HG02610 (cell line): ENCODE measurements around the gene EML4.
A peak's percentile ranks its signal among the peaks of the same experiment; 100 is the strongest.

Source experiments
- ATAC-seq: cut with Tn5 transposase; IDR thresholded peaks from one replicate; pipeline ENCODE4 v1.9.1; 2021; ENCODE audit warnings: mild to moderate bottlenecking, moderate library complexity; ENCODE audit not compliant: unreplicated experiment

EML4 gene

GRCh38 chr2:42136782-42137124 lies 32.4 kb upstream of the EML4 start:
- no peak for ATAC-seq

- ATAC-seq: no peak
Measured at GRCh38 chr2:42137125-42137841, 31.9 kb upstream of the EML4 start.

DNA sequence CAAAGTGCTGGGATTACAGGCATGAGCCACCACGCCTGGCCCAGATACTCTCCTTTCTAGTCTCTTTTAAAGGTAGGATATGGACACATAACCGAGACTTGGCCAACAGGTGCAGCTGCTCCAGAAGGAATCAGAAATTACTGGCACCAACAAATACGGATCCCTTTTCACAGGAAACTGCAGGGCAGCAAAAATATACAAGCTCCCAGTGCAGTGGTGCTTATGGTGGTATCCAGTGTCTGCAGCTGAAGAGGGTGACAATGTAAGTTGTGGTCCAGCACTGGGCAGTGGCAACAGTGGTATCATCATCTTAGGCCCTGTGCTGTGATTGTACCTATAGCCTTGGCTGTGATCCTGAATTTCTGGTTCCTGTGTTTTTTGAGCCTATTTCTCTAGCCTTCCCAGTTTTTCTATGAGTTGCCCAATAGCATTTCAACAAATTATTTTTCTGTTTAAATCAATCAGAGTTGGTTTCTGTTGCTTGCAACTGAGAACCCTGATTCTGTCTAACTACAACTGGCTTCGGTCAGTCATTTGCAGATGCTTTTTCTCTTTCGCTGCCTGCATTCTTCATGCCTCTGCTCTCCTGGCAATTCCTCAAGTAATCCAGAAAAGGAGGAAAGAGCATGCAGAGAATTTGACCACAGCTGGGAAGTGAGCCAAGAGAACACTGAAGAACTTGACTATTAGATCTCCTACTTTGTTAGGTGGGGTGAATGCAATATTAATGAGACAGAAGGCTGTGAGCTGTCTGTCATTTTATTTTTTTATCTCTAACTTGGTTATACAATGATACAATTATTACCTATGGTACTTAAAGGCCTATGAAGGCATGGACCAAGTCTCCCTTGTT lies 30.8 kb upstream of the EML4 start:
- ATAC-seq: no peak

GRCh38 chr2:42139101-42139500 lies 30.1 kb upstream of the EML4 start:
- no peak for ATAC-seq

- ATAC-seq: no peak
Measured at GRCh38 chr2:42140496-42140895, 28.7 kb upstream of the EML4 start.

DNA sequence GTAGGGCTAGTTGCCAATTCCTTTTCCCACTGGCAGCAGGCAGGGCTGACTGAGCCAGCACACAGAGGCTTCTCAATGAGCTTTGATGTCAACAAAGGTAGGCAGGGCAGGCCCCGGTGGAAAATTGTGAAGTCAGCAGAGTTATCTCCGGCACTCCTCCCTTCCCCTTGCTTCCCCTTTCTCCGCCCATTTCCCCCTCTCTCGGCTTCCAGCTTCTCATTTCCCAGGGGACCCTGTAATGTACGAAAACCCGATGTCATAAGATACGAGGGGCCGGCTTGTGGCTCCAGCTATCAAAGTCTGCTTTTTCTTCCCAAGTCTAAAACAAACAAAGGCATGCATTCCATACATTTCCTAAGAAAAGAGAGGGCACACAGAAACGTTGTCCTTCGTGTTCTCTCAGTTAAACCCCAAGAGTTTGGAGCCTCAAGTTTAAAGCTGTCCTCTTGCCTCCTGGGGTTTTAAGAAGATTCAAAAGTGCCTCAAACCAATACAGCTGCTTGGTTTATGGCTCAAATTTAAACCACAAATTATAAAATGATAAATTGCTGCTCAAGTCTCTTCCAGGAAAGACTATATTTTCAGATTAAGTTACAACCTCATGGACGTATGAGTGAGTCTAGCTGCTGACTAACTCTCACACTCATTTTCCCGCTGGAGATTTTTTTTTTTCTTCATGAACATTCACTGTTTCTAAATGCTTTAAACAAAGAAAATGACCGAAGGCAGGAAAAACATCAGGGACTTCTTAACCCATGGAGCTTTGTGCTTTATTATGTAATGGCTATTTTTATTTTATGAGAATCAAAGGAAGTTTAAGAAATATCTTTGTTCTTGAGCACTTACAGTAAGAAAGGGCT lies 27.2 kb upstream of the EML4 start:
- ATAC-seq: no peak

- no peak for ATAC-seq
Measured at GRCh38 chr2:42142547-42143184, 26.5 kb upstream of the EML4 start.

GRCh38 chr2:42147641-42148274 lies 21.4 kb upstream of the EML4 start:
- no peak for ATAC-seq

DNA sequence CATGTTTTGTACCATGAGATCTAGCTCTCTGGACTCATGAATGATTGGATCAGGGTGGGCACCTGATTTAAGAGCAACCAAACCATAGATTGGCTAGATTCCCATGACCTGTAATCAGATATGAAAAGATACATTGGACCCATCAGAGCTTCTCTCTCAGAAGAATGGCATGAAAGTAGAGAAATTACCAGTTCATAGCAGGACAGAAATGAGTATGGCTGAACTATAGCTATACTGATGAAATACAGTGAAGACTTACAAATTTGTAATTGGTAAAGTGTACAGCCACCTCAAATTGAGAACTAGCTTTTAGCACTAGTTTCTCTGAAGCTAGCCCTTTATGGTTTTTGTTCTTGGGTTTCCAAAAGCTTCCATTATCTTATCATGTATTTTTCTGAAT lies 19.0 kb upstream of the EML4 start:
- no peak for ATAC-seq

DNA sequence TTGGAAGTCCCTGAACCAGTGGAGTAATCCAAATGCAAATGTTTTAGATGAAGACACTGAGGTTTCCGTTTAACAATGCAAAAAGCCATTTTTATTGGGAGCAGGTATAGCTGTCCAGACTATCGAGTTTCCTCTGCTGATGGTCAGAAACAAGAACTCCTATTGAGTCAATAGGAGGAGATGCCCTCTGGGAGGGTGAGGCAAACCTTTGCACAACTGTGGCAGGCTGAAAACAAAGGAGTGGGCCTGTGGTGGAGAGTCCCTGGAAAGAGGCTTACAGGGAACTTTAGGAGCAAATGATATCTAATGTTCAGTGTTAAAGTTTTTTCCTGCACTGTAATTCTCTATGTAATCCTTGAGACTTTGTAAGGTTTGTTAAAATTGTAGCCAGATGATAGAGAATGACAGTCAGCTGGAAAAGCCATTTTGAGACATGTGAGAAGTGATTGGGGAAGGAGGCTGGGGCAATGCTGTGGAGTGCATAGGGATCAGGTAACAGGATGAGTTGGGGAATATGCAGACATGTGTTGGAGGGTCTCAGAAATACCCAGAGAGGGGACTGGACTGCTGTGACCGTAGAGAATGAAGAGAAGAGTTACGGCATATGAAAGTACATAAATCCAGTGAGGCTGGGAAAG lies 15.1 kb upstream of the EML4 start:
- no peak for ATAC-seq

- ATAC-seq: no peak
Measured at GRCh38 chr2:42156721-42157120, 12.4 kb upstream of the EML4 start.

DNA sequence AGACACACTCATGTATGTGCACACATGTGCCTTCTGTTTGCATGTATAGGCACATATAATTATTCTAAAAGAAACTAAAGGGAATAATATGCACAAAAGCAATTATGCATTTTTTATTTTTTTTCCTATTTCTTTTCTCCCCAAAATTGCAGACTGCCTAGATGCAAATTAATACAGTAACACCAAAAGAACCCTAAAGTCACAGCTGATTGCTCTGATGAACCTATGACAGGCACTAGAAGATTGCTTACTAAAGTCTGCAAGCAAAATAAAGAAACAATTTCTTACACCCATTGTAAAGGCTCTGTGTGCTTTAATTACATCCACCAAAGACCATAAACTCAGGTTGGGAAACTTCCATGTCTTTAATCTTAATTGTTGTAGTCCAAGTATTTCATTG lies 7.7 kb upstream of the EML4 start:
- no peak for ATAC-seq

GRCh38 chr2:42163444-42164045 lies 5.6 kb upstream of the EML4 start:
- no peak for ATAC-seq

DNA sequence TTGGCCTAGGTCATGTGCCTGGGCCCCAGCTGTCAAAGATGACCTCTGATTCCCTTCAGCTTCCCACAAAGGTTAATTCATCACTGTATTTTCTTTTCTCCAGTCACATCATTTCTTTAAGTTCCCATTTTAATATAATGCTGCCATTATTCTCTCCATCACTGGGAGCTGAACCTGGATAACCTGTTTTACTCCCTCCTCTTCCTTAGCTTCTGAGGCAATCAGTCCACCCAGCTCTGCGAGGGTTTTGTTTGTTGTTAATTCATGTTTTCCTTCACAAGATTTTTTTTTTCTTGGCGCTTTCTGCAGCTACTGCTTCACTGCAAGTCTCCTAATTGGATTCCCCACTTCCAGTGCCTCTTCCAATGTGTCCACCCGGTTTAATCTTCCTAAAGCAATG lies 5.1 kb upstream of the EML4 start:
- no peak for ATAC-seq

GRCh38 chr2:42164971-42165370 lies 4.2 kb upstream of the EML4 start:
- no peak for ATAC-seq

GRCh38 chr2:42167458-42167857 lies 1.7 kb upstream of the EML4 start:
- ATAC-seq: no peak

DNA sequence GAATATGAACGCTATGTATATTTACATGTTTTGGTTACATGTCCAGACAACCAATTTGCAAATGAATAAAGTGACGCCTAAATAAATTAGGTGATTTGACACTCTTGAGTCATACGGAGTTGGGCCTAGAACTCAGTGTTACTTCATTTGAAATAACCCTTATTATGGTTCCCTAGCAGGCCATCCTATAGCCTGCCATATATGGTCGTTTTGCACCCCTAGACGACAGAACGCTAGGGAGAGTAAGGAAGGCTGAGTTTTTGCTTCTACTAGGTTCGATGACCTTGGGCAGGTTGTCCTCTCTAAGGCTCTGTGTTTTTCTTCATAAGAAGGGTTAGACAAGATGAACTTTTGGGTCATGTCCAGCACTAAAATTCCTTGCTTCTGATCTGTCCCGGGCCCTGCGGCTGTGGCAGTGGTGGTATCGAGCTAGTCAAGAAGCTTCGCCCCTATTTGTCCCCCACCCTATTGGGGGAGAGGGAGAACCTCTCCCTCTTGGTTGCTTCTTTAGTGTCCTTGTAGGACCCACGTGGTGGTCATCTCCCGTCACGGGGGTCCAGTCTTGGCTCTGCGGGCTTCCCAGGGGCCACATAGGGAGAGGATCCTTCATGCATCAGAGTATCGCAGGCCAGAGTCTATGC lies 574 bp upstream of the EML4 start:
- ATAC-seq: no peak

GRCh38 chr2:42169874-42170521 lies 845 bp downstream of the EML4 start:
- ATAC-seq: peak; percentile 17
